GOT3 (cell line): ENCODE results near the gene PXYLP1.
A peak's percentile ranks its signal among the peaks of the same experiment; 100 is the strongest.

Experiments
- DNase-seq: peaks from one replicate; lab custom pipeline; 2025; ENCODE audit warnings: mixed read lengths; lab: John Stamatoyannopoulos, UW

PXYLP1 gene

DNA sequence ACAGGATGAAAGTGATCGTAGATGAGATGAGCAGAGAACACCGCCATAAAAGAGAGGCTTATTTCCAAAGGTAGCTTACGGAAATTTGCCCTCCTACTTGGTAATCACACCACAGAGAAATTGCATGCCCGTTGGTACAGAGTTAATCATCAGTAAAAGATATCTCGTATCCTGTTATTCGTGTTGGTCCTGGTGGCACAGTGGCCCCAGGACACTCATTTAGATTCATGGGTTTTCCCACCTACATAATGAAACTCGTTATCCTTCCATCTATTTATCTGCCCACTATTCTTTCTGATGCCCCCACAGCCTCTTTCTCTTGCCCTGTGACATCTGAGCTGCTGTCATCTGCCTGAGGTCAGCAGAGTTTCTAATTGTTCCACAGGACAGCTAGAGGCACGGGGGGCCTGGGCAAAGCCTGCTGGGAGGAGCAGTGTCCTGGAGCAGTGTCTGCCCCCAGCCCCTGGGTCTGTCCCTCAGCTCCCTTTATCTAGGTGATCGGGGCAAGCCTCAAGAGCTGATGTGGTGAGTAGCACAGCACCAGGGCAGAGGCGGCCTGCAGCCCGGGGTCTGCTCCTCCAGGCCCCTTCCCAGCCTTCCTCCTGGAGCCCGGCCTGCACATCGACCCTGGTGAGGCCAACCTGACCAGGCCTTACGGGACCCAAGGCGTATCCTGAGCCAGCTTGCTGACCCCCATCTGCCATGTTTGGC, 42.2 kb downstream of the PXYLP1 start:
- no peak for DNase-seq

DNA sequence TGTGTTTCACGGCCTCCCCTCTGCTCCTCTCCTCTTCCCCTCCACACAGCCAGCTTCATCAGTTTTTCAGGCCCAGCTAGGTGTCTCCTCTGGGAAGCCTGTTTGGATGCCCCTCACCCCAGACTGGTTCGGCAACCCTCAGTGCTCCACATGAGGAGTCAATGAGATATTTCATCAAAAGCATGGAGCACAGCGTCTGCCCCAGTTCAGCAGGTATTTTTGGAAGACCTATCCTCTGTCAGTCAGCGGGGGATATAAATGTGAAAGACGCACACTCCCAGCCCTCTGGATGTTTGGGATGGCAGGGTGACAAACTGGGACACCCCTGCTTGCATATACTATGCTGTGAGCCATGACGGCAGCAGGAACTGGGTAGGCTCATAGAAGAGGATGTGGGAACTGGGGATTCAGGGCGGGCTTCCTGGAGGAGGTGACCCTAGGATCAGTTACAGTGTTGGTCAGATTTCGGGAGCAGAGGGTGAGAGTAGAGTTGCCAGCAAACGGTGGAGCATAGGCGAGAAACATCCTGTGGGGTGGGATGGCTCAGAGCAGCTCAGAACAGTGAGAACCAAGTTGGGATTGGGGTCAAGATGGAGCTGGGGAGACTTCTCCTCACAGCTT, 42.9 kb downstream of the PXYLP1 start:
- DNase-seq: no peak

- DNase-seq: no peak
Measured at GRCh38 chr3:141275032-141275422, 43.4 kb downstream of the PXYLP1 start.

- DNase-seq: no peak
Measured at GRCh38 chr3:141275511-141275910, 43.9 kb downstream of the PXYLP1 start.

- no peak for DNase-seq
Measured at GRCh38 chr3:141275973-141276372, 44.3 kb downstream of the PXYLP1 start.

- no peak for DNase-seq
Measured at GRCh38 chr3:141276398-141276797, 44.8 kb downstream of the PXYLP1 start.

DNA sequence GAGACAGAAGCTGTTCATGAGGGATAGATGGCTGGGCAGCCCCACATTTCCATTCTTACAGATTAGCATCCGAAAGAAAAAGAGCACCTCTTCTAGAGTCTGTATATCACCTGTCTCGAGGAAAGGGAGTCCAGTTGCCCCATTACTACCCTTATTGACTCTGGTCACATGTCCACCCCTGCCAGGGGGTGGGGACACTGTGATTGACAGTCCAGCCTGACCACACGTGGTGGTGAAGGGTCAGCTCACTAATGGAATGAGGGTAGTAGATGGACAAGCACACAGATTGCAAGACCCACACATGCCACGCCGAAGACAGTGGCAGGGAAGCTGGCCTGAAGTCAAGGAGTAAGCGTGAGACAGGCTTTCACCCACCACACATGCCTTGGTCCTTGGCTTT, 45.8 kb downstream of the PXYLP1 start:
- no peak for DNase-seq

GRCh38 chr3:141278196-141279076, 46.8 kb downstream of the PXYLP1 start:
- DNase-seq: no peak

- DNase-seq: no peak
Measured at GRCh38 chr3:141279077-141279967, 47.7 kb downstream of the PXYLP1 start.

DNA sequence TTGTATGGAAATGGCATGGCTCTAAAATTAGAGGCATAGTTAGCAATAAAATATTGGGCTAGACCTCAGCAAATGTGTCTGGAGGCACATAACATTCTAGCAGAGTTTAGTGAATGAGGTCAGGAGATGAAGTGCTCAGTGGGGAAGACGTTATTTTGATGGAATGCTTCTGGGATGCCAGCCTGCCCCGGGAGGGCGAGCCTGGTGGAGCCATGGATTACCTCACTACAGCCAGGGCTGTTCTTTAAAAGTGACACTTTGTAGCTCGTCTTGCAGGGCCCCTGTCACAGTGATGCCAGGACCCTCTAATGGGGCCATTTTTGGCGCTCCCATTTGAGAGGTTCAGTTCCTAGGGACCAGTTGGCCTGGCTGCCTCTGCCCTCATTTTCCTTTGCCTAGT, 48.5 kb downstream of the PXYLP1 start:
- peak; percentile 30 for DNase-seq

DNA sequence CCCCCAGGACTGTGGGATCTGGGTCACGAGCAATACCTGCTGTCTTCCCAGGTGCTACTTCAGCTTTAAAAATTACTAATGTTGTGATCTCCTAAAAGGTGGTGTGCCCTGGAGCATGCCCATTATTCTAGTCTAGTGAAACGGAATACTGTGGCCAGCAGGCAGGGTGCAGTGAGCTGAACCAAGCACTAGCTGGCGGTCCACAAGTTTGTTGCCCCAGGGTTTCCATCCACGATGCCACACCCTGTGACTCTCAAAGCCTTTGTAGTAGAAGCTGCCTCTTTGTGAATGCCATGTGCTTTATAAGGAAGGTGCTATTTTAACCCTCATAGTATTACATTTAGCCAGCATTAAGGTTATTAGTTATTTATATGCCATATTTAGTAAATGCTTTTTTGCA, 49.1 kb downstream of the PXYLP1 start:
- DNase-seq: no peak

DNA sequence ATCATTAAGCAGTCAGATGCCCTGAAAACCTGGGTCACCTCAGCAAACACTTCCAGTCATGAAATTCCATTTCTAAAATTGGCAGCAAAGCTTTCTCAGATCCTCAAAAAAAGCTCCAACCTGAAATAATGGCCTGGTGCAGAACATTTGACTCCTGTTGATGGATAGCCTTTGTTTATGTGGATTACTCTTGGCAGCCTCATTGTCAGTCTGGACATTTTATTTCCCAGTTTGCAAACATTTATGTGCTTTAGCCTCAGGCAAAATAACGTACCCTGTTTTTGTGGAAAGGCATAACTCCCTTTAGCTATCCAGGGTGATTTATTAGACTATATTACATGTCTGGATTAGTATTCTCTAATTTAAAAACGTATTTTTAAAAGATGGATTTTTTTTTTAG, 53.9 kb downstream of the PXYLP1 start:
- DNase-seq: no peak

DNA sequence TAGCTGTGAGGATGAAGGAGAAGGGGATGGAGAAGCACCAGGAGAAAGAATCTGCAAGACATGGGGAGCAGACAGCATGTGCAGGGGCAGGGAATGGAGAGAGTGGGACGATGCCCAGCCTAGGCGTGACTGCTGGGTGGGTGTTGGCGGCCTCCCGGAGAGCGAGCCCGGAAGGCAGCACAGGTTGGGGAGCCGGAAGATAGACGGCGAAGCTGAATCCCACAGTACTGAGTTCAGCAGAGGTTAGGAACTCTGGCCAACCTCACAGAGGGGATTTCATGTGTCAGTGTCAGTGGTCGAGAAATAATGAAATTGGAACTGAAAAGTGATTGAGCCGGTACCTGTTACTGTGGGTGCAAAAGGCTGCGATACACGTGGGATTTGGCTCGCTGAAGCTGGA, 55.2 kb downstream of the PXYLP1 start:
- DNase-seq: no peak

DNA sequence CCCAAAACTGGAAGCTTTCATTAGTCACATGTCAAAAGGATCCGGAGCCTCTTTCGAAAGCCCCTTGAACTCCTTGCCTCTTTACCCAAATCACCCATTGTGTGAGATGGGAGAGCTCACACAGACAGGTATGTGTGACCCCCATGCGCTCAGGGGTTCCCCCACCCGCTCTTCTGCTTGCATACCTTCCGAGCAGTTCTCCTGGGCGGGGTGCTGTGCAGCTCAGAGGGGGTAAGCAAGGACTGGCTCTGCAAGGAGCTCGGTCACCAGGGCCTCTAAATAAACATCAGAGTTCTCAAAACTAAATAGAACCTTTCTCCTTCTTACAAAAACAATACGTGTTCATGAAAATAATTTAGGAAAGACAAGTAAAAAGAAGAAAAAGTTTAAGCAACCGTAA, 55.7 kb downstream of the PXYLP1 start:
- no peak for DNase-seq

GRCh38 chr3:141288336-141288990, 56.8 kb downstream of the PXYLP1 start:
- DNase-seq: no peak

DNA sequence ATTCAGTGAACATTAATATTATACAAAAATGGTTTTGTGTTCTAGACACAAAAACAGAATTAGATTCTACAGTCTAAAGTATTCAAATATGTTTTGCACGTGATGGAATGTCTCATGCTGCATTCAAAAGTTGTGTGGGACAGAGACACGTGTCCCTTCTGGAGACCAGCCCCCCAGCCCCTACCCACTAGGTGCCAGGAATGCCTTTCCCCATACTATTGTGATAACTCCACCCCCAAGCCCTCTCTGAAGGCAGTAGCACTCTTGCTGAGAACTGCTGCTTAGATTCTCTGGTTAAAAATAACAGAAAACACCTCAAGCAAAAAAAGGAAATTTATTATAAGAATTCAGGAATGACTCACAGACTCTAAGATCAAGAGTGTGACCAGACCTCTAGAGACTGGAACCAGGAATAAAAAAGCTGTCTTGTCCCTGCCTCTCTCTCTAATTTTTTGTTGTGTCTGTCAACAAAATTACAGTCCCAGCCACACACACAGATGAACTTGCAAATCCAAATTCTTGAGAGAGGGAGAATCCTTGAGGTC, 57.7 kb downstream of the PXYLP1 start:
- no peak for DNase-seq

DNA sequence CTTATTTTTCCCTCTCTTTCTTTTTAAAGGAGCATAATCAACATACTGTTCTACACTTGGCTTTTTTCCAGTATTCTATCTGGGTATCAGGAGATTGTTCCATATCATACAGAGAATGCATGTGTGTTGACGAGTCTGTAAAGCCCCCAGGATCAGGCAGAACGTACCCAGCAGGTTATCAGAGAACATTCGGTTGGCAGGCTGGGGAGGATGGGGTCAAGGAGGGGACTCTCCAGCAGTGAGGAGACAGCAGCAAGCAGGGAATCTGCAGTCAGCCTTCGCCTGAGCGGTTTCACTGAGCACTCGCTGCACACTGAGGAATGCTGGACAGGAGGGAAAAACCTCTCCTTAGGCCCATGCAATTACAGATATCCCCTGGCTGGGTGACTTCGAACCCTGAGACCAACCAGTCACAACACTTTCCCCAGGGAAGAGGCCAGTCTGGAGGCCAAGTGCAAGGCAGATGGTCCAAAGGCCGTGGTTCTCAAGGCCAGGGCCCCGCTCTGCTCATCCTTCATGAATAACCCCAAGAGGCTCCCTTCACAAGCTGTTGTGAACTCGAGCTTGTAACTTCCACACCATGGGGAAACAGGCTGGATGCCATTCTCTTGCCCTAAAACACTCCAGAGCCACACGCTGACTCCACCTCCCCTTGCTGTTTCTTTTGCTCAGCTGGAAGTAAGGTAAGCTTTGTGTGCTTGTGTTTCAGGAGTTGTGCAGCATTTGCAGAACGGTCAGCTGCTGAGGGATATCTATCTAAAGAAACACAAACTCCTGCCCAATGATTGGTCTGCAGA, 60.1 kb downstream of the PXYLP1 start:
- DNase-seq: no peak

GRCh38 chr3:141292356-141293058, 60.9 kb downstream of the PXYLP1 start:
- no peak for DNase-seq

GRCh38 chr3:141294301-141294700, 62.7 kb downstream of the PXYLP1 start:
- no peak for DNase-seq

DNA sequence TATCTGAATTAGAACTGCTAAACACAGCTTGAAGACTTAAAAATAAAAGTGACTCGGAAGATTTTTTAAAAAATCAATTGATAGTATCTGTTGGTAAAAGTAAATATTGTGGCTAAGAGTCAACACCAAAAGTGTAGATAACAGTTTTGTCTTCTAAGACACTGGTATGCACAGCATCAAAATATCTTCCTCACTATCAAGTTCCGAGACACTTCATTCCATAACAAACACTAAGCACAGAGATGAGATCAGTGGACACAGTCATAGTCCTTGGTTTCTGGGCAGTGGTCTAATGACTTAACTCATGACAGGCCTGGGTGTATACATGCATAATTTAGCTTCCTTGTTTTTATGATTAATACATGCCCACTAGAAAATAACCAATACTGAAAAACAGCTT, 63.2 kb downstream of the PXYLP1 start:
- no peak for DNase-seq
